ENCODE results near the gene PPP4R4.

Gene PPP4R4

GRCh38 chr14:94173885-94174603 lies at the start of gene PPP4R4:
Gene PPP4R4 (plus strand): TSS chr14:94174322. CDS start chr14:94174466, 144 bp downstream.
- DNase-seq = no peak

GRCh38 chr14:94124582-94125377 lies 49.3 kb upstream of the PPP4R4 start:
- DNase-seq = no peak

DNA sequence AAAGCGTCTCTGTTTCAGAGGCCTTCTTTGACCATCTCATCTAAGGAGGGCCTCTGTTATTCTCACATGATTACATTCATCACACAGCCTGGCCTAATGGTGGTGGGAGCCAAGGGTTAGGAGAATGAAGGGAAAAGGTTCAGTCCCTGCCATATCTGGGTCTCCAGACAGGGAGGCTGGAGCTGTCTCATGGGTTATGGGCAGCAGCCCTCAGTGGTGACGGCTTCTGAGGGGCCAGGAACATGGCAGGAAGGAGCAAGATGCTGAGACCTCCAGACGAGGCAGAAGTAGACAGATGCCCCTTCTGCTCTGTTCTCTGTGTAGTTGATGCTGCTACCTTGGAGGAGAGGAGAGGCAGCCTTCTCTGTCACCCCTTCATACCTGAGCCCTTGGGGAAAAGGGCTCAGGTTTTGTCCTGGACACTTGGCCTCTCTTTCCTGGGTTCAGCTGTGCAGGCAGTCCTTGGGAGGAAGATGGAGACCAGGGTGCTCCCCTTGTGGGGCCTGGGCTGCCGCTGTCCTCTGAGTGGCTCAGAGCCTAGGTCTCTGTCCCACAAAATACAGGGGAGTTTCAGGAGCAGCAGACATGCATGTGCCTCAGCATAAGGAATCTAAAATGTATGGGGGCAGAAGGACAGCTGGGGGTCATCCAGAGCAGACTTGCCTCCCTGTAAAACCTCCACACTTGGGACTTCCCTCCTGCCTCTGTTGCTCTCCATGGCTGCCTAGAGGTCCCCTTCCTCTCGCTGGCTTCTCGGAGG lies 48.3 kb upstream of the PPP4R4 start:
- DNase-seq = no peak

- no peak for DNase-seq
Measured at GRCh38 chr14:94126419-94126677, 47.8 kb upstream of the PPP4R4 start.

DNA sequence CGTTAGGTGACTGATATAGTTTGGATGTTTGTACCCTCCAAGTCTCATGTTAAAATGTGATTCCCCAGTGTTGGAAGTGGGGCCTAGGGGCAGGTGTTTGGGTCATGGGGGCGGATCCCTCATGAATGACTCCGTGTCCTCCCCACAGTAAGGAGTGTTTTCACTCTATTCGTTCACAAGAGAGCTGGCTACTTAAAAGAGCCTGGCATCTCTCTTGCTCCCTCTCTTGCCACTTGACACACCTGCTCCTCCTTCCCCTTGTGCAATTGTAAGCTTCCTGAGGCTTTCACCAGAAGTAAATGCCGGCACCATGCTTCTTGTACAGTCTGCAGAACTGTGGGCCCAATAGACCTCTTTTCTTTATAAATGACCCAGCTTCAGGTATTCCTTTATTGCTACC lies 47.3 kb upstream of the PPP4R4 start:
- no peak for DNase-seq

GRCh38 chr14:94127330-94127729 lies 46.8 kb upstream of the PPP4R4 start:
- no peak for DNase-seq

DNA sequence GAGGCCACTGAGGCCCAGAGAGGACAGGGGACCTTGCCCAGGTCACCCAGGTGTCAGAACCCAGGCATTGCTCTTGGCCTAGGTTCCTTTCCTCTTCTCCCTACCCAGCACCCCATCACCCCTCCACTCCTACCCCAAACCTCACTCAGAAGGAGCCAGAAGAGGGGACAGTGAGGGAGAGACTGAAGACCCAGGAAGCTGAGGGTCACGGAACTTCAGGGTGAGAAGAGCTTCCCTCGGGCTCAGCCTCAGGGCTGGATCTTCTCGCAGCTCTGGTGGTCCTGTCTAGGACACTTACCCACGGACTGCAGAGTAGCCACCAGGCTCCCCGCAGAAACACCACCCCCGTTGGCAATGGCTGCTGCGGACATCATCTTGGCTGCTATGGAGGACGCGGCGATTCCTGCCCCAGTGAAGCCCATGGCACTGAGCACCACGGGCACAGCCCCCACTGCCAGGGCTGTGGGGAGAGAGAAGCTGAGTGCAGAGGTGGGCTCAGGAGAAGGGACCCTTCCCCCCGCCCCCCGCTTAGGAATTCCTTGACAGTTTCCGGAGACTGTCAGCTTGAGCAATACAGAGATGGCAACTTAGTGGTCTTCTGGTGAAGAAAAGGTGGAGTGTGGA lies 45.8 kb upstream of the PPP4R4 start:
- no peak for DNase-seq

DNA sequence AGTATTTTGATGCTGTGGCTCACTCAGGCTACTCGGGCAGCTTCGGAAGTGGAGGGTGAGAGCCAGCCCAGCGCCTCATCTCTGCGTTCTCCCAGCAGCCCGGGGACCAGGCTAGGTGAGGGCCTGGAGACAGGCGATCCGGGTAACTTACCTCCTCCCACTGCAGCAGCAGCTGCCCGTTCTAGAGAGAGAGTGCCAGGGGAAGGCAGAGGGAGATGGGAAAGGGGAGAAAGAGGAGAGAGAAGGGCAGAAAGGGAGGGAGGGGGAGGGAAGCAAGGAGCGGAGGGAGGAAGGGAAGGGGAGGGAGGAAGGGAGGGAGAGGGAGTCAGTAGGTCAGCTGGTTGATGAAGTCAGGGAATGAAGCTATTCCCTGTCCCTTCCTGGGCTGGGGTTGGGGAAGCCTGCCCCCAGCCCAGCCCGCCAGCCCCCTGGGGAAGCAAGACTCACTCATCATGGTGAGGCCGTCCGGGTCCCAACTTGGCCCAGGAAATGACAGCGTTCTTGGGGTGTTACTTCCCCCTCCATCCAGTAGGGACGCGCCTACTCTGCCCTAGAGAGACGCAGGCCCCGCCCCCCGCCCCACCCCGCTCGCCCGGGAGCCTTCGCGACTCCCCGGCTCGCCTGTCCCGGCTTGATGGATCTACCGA lies 44.9 kb upstream of the PPP4R4 start, which contains the start of gene IFI27L2:
Gene IFI27L2, minus strand, starts transcription at position 494 of the 647 bp plus-strand sequence. Its CDS starts 40 bp downstream, at position 454.
- DNase-seq = no peak

GRCh38 chr14:94129758-94130414 lies 44.2 kb upstream of the PPP4R4 start:
- DNase-seq = no peak

GRCh38 chr14:94132285-94132887 lies 41.7 kb upstream of the PPP4R4 start:
- DNase-seq = peak; percentile 43

- no peak for DNase-seq
Measured at GRCh38 chr14:94135476-94135875, 38.6 kb upstream of the PPP4R4 start.

GRCh38 chr14:94136575-94137331 lies 37.4 kb upstream of the PPP4R4 start:
- DNase-seq = peak; percentile 47

GRCh38 chr14:94138251-94138650 lies 35.9 kb upstream of the PPP4R4 start:
- DNase-seq = no peak

DNA sequence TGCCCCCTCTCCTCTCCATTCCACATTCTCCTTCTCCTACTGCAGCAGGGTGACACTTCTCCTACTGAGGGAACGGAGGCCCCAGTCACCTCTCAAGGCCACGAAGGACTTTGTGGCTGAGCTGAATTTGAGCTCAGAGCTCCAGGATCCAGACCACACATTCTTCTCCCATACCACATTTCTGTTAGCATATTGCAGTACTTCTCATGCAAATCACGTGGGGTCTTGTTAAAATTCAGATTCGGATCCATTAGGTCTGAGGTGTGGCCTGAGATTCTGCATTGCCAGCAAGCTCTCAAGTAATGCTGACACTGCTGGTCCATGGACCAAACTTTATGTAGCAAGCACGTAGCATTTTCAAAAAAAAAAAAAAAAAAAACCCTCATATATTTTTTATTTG lies 35.1 kb upstream of the PPP4R4 start:
- no peak for DNase-seq

DNA sequence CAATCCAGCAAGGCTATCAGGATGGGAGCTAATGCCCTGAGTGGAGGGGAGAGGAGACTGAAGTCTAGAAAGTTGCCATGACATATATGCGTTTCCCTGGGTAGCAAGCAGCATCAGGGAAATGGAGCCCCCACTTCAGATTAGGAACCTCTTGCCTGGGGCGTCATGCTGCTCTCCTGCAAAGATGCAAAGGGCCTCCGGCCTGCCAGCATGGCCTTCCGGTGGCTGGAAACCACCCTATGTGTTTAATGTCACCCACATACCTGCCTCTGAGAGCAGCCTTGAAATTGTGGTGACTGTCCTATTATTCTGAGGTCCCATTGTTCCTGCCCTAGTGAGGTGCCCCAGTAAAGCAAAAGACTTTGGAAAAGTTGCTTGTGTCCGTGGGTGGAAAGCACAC lies 34.7 kb upstream of the PPP4R4 start:
- DNase-seq = no peak

GRCh38 chr14:94142247-94142646 lies 31.9 kb upstream of the PPP4R4 start:
- DNase-seq = no peak

GRCh38 chr14:94142836-94143235 lies 31.3 kb upstream of the PPP4R4 start:
- DNase-seq = no peak

DNA sequence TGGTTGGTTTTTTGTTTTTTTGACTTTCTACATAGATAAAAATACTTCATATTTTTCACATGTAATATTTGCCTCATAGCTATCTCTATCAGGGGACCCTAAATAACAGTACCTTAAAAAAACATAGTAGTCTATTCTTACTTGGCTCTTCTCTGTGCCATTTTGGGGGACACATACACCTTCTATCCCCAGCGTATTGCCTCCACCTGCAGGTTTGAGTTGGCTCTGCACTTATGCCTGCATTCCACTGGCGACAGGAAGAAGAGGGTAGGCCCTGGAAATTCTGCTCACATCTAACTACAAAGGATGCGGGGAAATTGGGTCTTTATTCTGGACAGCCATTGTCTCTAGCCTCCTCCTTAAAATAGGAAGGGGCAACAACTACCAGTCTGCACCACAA lies 30.9 kb upstream of the PPP4R4 start:
- no peak for DNase-seq

DNA sequence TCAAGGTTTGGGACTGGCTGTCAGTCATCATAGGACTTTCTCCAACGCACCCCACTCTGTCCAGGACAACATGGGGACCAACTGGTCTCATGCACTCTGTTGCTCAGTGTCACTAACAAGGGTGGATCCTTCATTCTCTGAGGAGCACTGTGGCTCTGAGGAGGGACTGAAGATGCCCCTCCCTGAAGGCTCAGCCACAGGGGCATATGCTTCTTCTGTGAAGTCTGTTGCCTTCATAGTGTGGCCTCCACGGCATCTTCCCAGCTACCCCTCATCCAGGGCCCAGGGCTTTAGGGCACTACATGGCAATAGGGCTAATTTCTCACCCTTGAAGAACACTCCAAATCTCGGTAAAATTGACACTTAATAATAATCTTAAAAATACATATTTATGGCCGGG lies 30.4 kb upstream of the PPP4R4 start:
- no peak for DNase-seq

DNA sequence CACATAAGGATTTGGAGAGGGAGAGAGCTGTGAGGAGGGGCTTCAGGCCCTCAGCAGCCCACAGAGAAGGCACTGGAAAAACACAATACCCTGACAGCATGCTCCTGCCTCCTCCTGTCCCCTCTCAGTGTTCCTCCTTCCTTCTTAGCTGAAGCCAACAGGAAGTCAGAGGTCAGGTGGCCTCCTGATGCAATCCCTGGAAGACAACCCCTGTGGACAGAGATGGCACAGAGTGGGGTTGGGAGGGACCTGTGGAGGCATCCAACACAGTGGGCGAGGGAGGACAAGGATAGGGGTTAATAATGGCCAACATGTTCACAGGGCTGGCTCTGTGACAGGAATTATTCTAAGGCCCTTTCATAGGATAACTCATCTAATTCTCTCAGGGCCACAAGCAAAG lies 29.4 kb upstream of the PPP4R4 start:
- DNase-seq = no peak

GRCh38 chr14:94145902-94146527 lies 28.1 kb upstream of the PPP4R4 start:
- no peak for DNase-seq
